H54 (cell line): ENCODE data around the gene ZNF618.

ENCODE experiments used
- DNase-seq: peaks from one replicate; pipeline ENCODE4 v3.0.0; 2011; ENCODE audit warnings: low spot score, mixed read lengths; ENCODE audit not compliant: insufficient read length
- FAIRE-seq: peaks from 3 replicates; lab custom pipeline; 2011; peaks lifted over from hg19 to GRCh38; lab: Jason Lieb, UNC
- POLR2A ChIP-seq: IDR thresholded peaks from 2 replicates; pipeline ENCODE4 v1.6.1; 2011; ENCODE audit warnings: low read depth, mild to moderate bottlenecking, low read length

ZNF618 gene

DNA sequence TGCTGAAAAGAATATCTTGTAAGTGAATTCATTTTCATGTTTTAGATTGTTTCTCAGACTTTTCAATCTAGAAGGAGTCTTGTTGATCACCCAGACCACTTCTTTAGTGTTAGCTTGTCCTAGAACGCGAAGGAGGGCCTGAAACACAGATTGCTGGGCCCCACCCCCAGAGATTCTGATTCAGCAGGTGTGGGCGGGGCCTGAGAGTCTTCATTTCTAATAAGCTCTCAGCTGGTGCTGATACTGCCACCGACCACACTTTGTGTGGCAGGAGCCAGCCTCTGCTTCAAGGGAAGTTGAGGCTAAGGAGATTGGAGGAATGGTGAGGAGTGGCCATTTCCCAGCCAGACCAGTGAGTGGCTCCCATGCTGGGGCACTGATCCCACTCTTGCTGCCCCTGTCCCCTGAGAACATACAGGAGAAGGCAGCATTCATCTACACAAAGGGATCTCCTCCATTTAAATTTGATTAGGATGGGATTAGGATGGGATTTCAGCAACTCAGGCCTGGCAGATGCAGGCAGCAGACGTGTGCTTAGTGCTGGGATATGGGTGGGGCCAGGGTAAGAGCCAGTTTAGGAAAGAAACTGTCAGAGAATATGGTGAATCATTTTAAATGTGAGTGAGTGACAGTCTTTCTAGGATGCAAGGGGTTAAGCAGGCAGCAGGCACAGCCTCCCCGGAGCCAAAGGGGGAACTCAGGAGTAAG, 35.9 kb downstream of the ZNF618 start:
- no peak for TF ChIP-seq POLR2A
- no peak for FAIRE-seq
- no peak for DNase-seq

DNA sequence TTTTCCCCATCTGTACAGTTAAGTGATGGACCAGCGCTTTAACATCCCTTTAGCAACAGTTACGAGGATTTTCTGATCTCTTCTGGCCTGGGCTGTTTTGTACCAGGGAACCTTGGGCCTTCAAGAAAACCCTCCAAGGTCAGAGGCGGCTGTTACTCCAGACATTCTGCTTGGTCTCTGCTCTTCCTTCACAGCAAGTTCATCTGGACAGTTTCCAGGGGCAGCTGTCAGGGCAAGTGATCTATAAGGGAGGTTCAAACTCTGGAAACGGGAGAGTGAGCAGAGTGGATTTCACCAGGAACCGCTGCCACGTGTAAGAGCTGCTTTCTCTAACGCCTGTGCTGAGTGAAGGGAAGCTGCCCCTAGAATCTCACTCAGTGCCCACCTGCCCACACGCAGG, 36.7 kb downstream of the ZNF618 start:
- TF ChIP-seq POLR2A = no peak
- no peak for FAIRE-seq
- DNase-seq = no peak

DNA sequence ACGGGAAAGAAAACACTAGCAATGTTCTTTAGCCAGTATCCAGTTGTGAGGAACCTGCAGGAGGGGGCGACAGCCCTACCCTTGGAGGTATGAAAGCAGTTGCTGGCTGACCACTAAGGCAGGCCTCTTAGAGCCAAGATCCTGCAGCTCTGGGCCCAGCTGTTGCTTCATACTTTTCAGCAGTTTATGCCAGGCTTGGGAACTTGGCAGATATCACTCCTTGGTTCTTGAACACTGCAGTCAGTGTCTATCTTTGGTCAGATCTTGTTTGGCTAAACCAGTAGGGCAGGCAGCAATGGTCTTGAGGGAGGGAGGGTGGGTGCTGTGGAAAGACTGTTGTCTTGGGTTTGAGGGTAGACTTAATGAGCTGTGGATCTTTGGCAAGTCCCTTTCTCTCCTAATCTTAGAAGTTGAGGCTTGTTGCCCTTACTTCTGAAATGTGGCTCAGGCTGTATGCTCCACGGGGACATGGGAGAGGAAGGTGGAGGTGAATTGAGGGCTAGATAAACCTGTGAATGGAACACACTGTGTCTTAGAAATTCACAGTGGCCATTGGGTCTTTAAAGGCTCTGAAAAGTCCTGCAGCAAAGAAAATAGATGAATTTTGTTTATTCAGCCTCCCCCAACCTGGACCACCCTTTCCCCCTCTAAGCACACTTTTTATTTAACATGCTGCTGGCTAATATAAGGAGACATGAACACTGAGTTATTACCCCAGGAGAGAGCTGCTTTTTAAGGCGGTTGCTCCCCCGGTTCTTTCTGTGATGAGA, 37.5 kb downstream of the ZNF618 start:
- TF ChIP-seq POLR2A = no peak
- DNase-seq (no peak), FAIRE-seq (no peak)

DNA sequence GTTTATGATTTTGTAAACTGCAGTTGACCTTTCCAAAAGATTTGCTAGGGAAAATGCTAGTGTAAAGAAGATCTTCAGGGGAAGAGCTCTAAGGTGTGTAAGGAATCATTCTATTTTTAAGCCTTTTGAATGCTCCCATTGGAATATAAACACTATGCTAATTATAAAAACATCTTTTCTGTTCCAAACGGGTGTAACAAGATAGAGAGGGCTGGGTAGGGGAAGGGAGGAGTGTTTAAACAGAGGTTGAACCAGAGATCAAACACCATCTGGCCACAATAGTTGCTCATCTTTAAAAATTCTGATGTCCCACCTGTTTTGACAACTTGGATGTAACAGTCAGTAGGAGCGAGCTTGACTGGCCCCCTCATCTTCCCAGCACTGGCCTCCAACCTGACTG, 38.4 kb downstream of the ZNF618 start:
- FAIRE-seq (no peak), DNase-seq (no peak)
- no peak for TF ChIP-seq POLR2A

DNA sequence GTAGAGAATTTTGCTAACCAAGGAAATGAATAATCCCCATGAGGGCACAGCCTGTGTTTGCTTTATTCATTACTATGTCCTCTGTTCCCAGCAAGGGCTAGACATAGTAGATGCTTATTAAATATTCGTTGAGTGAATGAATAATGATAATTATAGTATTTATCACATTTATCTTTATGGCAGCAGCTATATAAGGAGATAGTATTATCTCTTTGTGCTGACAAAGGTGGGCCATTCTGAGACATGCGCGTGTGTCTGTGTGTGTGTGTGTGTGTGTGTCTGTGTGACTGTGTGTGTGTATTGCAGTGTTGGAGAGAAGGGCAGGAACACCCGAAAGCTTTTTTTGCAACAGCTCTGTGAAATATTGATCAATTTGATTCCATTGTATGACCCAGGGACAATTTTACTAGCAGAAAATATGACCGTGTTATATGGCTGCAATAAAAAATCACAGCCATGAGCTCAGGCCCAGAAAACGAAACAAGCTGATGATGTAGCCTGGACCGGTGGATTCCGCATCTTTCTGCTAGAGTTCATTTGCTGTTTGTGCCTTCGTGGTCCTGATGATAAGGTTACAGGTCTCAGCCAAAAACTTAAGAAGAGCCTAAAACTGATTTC, 39.8 kb downstream of the ZNF618 start:
- DNase-seq = no peak
- no peak for FAIRE-seq
- no peak for TF ChIP-seq POLR2A

DNA sequence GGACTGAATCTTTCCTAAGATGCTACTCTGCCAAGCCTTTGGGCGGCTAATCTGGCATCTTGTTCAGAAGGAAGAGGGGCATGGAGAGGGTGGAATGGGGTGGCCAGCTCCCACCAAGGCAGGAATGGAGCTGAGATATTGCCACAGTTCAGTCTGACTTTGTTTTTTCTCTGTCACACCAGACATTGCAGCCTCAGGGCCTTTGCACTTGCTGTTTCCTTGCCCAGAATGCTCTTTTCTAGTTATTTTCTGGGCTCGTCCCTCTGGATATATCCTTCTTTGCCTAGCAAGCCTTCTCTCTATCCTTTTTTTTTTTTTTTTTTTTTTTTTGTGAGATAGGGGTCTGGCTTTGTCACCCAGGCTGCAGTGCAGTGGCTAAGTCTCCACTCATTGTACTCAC, 40.8 kb downstream of the ZNF618 start:
- DNase-seq = no peak
- no peak for TF ChIP-seq POLR2A
- FAIRE-seq = no peak

DNA sequence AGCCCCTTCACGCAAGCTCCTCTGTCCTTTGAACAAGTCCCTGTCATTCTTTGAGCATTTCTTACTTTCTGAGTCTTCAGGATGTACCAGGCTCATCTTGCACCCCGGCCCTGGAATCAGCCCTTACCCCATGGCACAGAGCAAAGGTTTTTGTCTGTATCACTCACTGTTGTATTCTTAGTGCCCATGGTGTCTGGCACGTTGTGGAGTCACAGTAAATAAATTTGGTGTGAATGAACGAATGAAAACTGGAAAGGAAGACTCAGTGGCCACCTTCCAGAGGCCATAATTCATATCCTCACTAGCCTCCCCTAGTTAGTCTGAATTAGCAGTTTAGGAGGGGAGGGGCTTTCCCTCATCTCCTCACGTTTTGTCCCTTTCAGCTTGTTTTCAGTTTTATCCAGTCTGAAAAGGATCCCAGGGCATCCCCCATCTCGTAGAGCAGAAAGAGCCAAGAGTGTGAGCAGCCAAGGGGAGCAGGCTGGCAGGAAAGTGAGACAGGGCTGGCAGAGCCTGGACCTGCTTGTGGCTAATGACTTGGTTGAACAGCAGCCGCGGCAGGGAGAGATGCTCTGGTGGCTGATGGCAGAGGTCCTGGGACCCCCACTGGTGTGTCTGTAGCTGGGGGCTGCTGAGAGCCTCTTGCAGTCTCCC, 42.7 kb downstream of the ZNF618 start:
- no peak for DNase-seq
- no peak for FAIRE-seq
- no peak for TF ChIP-seq POLR2A

DNA sequence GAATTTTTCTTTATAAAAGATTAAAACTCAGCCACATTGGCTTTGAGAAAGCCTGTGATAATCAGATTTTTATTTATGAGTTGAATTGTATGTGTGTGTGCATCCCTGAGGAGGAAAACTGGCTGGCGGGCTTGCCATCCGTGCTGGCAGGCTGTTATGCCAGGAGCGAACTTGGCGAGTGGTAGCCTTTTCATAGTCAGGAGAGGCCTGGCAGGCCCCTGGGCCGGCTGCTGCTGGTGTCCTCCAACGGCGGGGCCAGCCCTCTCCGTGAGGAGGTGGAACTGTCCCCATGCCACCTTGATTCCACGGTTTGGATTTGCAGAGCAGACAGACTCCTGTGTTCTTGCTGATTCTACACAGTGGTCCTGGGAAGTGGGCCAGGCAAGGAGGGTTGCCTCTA, 43.3 kb downstream of the ZNF618 start:
- DNase-seq = no peak
- FAIRE-seq = no peak
- no peak for TF ChIP-seq POLR2A

DNA sequence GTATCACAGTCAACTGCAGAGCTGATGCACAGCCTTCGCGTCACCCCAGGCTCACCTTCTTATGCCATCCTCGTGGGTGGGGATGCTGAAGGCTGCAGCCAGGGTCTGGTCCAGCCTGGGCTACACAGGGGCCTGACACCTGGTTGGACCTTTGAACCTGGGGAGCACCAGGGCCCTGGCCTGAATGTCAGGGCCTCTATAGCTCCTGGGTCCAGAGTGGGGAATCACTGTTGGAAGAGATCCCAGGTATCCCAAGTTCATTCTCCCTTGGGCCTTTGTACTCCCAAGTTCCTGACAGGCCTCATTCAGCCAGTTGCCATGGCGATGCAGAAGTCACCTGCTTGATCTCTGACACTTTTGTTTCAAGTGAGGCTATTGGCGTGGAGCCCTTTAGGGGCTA, 43.8 kb downstream of the ZNF618 start:
- DNase-seq = no peak
- no peak for FAIRE-seq
- no peak for TF ChIP-seq POLR2A

DNA sequence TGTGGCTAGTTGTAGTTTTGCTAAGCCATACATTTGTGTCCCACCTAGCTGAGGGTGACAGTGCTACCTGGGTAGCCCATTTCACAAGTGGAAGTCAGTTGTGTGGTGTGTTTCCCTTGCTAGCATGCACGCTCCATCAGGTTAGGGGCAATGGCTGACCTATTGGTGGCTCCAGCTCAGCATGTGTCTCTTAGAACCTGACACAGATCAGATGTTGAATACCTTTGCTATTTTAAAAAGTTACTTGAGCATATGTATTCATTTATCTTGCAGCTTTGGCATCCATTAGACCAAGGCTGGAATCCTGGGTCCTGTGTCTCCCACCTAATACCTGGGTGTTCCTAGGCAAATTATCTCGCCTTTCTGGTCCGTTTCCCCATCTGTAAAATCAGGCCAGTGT, 44.8 kb downstream of the ZNF618 start:
- TF ChIP-seq POLR2A = no peak
- no peak for DNase-seq
- peak; percentile 6 for FAIRE-seq

DNA sequence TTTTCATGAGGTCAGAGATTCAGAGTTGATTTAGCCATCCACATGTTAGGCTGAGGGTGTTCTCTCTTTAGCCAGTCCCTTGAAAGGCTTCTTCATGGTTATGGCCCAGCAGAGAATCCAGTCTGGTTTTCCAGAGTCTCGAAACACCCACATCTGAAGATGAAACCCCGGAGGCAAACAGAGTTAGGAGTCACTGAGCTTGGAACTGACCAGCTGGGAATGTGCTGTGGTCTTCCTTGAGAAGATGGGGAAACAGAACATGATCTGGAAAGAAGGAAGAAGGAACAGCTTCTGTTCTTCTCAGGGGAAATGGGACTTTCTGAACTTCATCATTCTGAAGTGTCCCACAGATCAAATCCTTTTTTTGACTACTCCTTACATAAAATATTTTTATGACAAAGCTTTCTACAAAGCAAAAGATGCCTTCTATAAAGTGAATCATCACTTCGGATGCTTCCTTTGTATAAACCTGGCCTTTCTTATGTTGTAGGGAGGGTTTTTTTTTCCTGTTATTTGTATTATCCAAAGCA, 45.4 kb downstream of the ZNF618 start:
- TF ChIP-seq POLR2A = no peak
- no peak for DNase-seq
- FAIRE-seq = peak; percentile 45

DNA sequence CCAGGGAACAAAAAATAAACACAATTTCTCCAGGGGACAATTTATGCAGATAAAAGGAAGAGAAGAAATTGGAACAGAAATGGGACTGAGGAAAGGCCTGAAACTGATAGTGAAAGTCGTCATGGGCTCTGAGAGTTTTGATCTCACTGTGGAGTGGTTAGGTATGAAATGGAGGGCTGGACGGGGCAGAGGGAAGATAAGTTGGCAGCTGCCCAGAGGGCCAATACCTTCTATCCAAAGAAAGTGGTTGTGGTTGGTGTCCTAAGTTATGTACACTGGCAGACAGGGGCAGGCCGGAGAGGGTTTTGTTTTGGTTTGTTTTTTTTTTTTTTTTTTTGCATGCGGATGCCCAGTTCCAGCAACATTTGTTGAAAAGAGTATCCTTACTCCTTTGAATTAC, 46.1 kb downstream of the ZNF618 start:
- DNase-seq (no peak), FAIRE-seq (no peak)
- no peak for TF ChIP-seq POLR2A

DNA sequence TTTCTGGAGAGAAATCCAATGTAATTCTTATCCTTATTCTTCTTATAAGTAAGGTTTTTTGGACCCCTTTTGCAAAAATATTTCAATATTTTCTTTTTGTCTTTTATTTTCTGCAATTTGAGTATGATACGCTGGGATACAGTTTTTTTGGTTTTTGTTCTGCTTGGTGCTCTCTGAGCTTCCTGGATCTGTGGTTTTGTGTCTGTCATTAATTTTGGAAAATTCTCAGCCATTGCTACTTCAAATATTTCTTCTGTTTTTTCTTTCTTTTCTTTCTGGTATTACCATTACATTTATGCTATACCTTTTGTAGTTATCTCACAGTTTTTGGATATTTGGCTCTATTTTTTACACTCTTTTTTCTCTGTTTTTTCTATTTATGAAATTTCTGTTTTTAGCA, 50.1 kb downstream of the ZNF618 start:
- no peak for DNase-seq
- TF ChIP-seq POLR2A = no peak
- FAIRE-seq = no peak

DNA sequence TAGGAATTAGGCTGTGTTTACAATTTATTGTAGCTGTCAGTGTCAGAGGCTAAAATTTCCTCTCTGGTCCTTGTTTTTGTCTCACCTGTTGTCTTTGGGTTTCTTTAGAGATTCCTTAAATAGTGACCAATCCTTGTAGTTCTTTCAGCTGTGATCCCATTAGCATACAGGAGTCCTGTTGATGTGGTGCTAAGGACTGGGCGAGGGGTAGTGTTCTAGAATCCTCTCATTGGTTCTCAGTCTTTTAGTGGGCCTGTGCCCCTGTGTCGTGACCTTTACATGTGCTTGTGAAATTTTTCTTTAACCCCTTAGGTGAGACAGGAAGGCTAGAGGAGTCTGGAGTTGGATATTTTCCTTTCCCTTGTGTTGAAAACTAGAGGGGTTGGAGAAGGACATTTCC, 51.2 kb downstream of the ZNF618 start:
- FAIRE-seq (no peak), DNase-seq (no peak)
- no peak for TF ChIP-seq POLR2A
